ENCODE measurements around the gene BEND7.
"Not testable (repeated sequence)": the region's sequence is repeated elsewhere in the genome, so short reads cannot be mapped to it uniquely, and the experiment has no call there.

BEND7 gene, protein sequence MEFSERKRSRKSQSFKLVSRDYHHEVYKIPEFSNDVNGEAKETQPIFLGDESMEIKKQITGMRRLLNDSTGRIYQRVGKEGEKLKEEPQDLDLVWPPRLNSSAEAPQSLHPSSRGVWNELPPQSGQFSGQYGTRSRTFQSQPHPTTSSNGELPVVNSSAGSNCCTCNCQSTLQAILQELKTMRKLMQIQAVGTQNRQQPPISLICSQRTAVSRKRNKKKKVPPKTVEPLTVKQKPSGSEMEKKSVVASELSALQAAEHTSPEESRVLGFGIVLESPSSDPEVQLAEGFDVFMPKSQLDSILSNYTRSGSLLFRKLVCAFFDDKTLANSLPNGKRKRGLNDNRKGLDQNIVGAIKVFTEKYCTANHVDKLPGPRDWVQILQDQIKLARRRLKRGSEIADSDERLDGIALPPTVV

GRCh38 chr10:13528875-13529713, at the start of gene BEND7:
Gene BEND7, minus strand, starts transcription at chr10:13529014. Its CDS starts 481 bp downstream, at chr10:13528533.
- peak; percentile 94 for DNase-seq (ENCODE audit: low spot score)

DNA sequence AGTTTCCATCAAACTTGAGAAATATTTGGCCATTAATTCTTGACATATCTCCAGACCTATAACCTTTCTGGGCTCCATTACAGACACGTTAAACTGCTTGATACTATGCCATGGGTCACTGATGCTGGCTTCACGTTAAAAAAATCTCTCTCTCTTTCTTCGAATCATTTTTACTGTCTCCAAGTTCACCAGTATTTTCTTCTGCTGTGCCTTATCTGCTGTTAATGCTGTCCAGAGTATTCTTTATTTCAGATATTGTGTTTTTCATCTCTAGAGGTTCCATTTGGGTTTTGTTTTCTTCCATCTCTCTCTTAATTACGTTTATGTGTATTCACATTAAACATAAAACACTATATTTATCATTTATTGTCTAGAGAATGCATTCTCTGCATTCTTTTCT, 45.1 kb upstream of the BEND7 start:
- no peak for DNase-seq (ENCODE audit: low spot score)

DNA sequence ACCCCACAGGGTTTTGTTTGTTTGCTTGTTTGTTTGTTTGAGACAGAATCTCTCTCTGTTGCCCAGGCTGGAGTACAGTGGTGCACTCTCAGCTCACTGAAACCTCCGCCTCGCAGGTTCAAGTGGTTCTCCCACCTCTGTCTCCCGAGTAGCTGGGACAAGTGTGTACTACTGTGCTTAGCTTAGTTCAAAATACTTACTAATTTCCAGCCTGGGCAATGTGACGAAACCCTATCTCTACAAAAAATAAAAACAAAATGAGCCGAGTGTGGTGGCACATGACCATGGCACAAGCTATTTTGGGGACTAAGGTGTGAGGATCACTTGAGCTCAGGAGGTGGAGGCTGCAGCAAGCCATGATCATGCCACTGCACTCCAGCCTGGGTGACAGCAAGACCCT, 42.7 kb upstream of the BEND7 start:
- DNase-seq (ENCODE audit: low spot score), result no peak

DNA sequence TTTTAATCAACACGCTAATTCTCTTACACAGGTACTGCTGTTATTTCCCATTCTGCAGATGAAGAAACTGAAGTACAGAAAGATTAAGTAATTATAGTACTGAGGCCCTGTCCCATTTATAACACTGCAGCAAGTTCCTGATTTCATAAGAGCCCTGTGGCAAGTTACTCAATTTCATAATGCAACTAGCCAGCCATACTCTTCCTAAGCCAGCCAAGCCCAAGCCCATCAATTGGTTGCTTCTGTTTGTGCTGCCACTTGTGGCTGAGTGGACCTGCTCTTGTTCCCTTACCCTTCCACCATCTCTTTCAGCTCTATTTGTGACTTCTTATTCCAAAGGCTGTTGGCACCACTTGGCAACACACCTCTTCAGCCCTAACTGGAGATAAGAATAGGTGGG, 38.2 kb upstream of the BEND7 start:
- no peak for DNase-seq (ENCODE audit: low spot score)

GRCh38 chr10:13564576-13564975, 35.8 kb upstream of the BEND7 start:
- DNase-seq (ENCODE audit: low spot score), result no peak

DNA sequence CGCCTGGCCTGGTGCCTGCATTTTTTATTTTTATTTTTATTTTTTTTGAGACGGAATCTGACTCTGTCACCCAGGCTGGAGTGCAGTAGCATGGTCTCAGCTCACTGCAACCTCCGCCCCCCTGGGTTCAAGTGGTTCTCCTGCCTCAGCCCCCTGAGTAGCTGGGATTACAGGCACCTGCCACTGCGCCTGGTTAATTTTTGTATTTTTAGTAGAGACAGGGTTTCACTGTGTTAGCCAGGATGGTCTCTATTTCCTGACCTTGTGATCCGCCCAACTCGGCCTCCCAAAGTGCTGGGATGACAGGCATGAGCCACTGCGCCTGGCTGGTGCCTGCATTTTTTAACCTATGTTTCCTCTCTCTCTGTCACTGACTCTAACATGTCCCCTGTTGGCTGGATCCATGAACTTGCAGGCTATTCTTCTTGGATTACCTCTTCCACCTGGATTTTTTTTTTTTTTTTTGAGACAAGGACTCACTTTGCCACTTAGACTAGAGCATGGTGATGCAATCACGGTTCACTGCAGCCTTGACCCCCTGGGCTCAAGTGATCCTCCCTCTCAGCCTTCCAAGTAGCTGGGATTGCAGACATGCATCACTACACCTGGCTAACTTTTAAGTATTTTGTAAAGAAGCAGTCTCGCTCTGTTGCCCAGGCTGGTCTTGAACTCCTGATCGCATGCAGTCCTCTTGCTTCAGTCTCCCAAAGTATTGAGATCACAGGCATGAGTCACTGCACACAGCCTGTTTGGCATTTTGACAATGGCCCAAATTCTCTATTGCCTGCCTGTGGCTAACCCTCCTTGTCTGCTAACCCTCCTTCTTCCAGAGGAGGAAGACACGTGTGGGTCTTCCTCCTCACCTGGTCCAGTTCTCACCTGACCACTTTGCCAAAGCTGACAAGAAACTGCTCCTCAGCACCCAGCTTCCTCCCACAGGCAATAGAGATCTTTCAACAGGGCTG, 34.9 kb upstream of the BEND7 start:
- DNase-seq (ENCODE audit: low spot score), result no peak

GRCh38 chr10:13560597-13560996, 31.8 kb upstream of the BEND7 start:
- no peak for DNase-seq (ENCODE audit: low spot score)

- no peak for DNase-seq (ENCODE audit: low spot score)
Observed at GRCh38 chr10:13559124-13559700, 30.4 kb upstream of the BEND7 start.

DNA sequence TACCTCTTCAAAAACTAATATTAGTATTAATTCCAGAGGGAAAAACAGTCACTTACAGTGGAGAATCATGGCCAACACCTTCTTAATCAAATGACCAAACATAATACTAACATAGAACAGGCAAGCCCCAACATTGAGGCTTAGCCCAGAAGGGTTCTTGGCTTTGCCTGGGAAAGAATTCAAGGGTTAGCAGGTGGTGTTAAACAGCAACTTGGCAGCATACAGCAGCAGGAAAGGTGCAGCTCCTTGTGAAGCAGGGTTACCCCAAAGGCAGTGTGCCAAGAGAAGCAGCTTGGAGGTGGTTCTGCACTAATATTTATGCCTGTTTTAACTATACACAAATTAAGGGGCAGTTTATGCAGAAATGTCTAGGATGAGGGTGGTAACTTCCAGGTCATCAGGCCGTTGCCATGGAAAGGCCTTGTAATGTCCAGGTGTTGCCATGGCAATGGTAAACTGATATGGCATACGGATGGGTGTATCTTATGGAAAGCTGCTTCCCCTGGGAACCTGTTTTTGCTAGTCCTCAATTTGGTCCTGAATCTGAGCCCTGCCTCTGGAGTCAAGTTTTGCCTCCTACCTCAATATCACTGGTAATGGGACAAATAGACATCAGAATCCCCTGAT, 27.2 kb upstream of the BEND7 start:
- DNase-seq (ENCODE audit: low spot score), result no peak

DNA sequence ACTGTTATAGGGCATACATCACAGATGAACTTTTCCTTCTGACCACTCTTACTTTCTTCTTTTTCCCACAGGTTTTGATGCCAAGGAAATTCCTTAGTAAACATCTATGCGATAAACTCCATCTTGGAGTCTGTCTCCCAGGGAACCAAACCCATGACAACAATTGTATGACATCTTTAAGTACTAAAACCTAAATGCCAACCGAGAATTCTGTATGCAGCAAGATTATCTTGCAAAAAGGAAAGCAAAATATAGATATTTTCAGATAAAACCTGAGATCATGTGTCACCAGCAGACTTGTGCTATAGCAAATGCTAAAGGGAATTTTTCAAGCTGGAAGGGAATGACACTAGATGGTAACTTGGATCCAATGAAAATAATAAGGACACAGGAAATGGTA, 22.0 kb upstream of the BEND7 start:
- no peak for DNase-seq (ENCODE audit: low spot score)

GRCh38 chr10:13542533-13542932, 13.7 kb upstream of the BEND7 start:
- DNase-seq (ENCODE audit: low spot score), result no peak

- not testable (repeated sequence) for DNase-seq (ENCODE audit: low spot score)
Observed at GRCh38 chr10:13537985-13538384, 9.2 kb upstream of the BEND7 start.

DNA sequence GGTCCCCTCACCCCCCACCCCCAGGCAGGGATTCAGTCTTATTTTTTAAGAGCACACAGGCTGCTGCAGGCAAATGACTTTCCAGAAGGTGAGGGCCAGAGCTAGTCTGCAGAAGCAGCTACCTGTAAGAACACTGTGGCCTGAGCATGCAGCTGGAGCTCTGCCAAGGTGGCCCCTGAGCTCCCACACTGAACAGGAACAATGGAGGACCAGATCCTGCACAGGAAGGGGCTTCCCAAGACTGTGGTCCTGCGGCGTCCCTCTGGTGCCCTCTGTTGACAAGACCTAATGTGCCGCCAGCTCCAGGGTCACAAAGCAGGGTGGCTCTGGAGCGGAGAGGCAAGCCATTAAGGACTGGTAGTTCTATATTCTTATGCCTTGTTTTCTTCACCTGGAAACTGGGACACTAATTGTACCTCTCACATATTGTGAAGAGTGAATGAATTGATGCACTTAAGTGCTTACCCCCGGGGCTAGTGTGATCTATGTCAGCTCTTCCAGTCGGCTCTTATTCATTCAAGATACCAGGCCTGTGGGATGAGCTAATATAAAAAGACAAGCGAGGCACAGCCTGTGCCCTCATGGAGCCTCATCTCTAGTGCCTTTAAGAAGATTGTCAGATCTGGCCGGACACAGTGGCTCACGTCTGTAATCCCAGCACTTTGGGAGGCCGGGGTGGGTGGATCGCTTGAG, 8.0 kb upstream of the BEND7 start:
- DNase-seq (ENCODE audit: low spot score), result peak; percentile 62

DNA sequence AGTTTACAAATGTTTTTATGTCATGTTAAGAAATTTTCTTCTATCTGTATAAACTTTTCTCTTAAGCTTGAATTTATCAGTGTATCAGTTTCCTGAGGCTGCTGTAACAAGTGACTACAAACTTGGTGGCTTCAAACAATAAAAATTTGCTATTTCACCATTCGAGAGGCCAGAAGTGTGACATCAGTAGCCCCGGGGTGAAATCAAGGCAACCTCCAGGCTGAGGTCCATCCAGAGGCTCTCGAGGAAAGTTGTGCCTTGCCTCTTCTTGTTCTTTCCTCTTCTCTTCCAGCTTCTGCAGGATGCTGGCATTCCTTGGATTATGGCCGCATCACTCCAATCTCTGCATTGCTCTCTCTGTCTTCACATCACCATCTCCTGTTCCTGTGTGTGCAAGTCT, 6.5 kb upstream of the BEND7 start:
- DNase-seq (ENCODE audit: low spot score), result no peak

GRCh38 chr10:13529714-13529973, 830 bp upstream of the BEND7 start:
- DNase-seq (ENCODE audit: low spot score), result no peak

DNA sequence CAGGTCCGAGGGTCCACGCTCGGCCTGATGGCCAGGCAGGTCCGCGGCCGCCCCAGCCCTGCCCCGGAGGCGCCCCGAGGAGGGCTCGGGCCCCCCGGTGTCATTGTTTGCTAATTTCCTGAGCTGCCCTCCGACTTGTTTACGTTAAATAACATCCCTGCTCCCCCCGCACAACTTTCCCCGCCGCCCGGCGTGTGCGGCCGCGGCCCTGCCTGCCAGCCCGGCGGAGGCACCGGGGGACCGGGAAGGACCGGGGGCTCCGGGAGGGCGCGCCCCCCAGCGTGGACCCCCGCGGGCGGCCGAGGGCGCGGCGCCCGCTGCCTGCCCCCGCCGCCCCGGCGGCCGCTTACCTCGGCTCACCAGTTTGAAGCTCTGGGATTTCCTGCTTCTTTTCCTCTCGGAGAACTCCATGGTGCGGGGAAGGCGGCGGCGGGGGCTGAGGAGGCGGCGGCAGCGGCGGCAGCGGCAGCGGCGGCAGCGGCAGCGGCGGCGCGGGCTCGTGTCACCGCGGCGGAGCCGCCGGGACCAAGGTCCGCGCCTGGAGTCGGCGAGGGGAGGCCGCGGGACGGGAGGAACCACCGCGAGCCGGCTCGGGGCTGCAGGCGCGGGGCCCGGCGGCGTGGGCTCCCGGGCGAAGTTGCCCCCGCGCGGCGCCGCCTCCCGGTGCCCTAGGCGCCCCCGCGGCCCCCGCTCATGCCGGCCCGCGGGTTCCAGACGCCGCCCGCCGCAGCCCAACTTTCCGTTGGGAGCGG, 515 bp downstream of the BEND7 start:
- DNase-seq (ENCODE audit: low spot score), result peak; percentile 55

GRCh38 chr10:13527864-13528122, 1.0 kb downstream of the BEND7 start:
- DNase-seq (ENCODE audit: low spot score), result no peak

DNA sequence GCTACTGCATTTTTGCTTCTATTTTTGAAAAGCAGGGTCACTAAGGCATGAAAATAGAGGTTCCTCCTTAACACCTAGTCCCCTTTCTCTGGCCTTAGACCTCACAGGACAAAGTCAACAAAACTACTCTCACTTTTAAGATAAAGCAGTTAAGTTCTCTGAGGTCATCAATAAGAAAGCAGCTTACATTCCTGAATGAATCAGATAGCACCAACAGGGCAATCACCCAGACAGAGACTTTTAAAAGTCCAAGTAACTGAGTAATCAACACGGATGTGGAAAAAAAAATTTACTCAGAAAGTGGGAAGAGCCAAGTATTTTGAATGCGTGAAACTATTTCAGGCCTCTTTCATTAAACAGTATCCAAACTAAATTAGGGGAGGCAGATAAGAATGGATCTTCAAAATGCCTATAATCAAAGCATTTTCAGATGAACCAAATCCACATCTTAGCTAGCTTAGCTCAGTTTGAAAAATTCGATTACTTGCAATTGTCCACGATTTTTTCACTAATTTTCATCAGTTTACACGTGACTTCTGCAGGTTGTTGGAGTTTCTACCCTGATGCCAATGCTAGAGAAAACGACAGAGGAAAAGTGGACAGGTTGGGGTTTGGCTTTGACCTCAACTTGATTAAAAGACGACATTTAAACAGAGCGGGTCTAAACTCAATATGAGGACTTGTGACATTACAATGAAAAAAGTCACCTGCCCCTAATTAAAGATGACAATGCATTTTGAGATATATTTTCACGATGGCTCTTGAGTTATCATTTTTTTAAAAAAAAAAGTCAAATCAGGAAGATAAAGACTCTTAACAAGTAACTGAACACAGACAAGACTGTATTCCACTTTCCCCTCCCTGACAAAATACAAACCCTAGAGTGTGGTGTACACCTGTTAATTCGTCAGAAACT, 1.6 kb downstream of the BEND7 start:
- DNase-seq (ENCODE audit: low spot score), result peak; percentile 79

DNA sequence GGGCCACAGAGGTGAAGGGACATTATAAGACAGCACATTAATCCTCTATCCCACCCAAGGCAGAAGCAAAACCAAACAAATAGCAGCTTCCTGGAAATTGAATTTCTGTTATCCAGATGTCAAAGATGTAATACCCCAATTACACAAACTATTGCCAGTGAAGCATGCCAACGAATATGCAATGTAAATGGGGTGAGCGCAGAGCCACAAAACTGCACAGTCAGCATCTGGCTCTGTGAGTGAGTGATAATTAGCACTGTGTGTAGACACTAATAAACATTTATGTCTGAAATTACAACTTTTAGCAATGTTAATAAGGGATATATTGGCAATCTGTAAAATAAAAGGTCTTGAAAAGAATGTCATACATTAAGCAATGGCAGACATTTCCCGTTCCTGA, 3.2 kb downstream of the BEND7 start:
- DNase-seq (ENCODE audit: low spot score), result no peak

Data from GM03348 (cell line).